IPS-NIHi7 (cell line): Measurements from ENCODE around the gene SH2D3A.
"Not testable (repeated sequence)": the region's sequence is repeated elsewhere in the genome, so short reads cannot be mapped to it uniquely, and the experiment has no call there.

Experiments used
- DNase-seq: peaks from one replicate; pipeline ENCODE4 v3.0.0; 2012; ENCODE audit warnings: mixed read lengths; ENCODE audit errors: extremely low spot score

SH2D3A gene

DNA sequence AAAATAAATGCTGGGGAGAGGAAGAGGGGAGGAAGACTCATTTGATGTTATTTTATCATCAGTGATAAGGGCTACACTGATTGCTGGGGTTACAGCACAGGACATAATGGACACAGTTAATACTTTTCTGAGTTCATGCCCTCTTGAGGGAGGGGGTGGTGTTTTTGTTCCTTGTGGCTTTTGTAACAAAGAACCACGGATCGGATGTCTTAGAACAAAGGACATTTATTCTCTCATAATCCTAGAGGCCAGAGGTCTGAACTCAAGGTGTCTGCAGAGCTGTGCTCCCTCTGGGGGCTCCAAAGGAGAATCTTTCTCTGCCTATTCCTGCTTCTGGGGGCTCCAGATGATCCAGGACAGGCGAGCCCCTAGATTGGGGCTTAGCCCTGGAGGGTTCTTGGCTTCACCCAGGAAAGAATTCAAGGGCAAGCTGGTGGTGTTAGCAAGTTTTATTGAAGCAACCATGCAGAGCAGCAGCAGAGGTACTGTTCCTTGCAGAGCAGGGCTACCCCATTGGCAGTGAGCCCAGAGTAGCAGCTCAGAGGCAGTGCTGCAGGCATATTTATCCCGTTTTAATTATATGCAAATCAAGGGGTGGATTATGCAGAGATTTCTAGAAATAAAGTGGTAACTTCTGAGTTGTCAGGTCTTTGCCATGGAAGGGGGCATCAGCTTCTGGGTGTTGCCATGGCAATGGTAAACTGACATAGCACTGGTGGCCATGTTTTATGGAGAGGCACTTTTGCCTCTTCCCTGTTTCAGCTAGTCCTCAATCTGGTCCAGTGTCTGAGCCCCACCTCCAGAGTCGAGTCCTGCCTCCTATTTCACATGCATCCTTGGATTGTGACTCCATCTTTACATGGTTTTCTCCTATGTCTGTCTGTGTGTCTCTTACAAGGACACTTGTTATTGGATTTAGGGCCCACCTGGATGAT lies 23.2 kb upstream of the SH2D3A start:
- no peak for DNase-seq

DNA sequence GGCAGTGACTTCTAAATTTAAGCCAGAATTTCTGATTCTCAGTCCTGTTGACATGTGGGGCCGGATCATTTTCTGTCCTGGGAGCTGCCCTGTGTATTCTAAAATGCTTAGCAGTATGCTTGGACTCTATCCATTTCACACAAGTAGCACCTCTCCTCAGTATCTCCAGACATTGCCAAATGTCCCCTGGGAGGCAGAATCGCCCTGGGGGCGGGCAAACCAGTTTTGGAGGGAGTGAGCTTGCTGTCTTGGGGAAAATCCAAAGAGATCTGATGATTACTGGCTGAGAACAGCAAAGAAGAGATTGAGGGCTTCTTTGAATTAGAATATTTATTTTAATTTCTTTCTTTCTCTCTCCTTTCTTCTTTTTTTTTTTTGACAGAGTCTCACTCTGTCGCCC lies 21.7 kb upstream of the SH2D3A start:
- no peak for DNase-seq

DNA sequence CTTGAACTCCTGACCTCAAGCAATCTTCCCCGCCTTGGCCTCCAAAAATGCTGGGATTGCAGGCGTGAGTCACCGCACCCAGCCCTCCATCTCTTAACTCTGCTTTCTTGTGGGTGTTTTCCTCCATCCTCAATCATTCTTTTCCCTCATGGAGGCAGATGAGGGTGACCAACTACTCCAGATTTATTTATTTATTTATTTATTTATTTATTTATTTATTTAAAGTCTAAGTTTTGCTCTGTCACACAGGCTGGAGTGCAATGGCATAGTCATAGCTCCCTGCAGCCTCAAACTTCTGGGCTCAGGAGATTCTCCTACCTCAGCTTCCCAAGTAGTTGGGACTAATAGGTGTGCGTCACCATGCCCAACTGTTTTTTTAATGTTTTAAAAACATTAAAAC lies 20.2 kb upstream of the SH2D3A start:
- DNase-seq = no peak

DNA sequence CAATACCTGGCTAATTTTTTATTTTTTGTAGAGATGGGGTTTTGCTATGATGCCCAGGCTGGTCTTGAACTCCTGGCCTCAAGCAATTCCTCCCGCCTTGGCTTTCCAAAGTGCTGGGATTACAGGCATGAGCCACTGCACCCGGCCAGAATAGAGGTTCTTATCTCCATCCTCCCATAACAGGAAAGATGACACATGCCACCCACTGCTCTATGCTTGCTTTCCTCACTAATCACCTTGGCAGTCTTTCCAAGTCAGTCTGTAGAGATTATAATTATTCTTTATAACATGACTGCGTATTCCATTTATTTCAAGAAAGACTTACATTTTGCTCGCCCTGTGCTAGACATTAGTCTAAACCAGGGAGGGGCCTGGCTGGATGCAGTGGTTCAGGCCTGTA lies 12.0 kb upstream of the SH2D3A start:
- no peak for DNase-seq

DNA sequence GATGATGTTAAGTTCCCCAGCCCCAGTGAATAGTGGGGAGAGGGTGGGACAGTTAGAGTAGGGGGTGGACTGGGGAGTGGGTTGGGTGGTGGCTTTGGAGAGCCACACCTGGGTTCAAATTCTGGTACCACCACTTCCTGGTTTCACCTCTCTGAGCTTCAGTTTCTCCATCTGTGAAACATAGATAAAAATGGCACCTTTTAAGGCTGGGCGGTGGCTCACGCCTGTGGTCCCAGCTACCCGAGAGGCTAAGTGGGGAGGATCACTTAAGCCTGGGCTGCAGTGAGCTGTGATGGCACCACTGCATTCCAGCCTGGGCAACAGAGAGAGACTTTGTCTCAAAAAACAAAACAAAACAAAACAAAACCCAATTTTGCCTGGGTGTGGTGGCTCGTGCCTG lies 11.2 kb upstream of the SH2D3A start:
- no peak for DNase-seq

DNA sequence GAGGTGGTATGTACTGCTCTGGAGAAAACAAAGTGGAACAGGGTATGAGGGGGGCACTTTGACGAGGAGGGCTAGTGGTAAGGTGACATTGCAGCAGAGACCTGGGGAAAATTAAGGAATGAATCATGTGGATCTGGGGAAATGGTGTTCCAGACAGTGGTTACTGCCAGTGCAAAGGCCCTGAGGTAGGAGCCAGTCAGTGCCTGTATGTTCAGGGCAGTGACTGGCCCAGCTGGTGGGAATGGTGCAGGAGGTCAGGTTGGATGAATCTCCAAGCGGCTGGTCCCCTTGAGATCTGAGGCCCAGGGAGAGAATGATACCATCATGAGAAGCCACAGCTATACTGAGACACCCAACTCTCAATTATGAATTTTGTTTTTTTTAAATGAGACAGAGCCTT lies 10.2 kb upstream of the SH2D3A start:
- no peak for DNase-seq

DNA sequence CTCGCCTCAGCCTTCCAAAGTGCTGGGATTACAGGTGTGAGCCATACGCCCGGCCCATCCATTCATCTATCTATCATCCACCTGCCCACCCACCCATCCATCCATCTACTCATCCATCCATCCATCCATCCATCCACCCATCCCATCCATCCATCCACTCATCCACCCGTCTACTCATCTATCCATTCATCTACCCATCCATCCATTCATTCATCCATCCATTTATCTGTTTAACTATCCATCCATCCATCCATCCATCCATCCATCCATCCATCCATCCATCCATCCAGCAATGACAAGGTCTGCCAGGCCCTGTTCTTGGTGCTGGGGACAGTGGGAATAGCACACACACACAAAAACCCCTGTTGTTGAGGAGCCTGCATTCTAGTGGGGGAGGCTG lies 9.8 kb upstream of the SH2D3A start:
- DNase-seq = no peak

DNA sequence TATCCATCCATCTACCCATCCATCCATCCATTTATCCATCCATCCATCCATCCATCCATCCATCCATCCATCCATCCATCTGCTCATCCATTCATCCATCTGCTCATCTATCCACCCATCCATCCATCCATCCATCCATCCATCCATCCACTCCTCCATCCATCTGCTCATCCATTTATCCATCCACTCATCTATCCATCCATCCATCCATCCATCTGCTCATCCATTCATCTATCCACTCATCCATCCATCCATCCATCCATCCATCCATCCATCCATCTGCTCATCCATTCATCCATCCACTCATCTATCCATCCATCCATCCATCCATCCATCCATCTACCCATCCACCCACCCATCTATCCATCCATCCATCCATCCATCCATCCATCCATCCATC lies 8.8 kb upstream of the SH2D3A start:
- DNase-seq = not testable (repeated sequence)

DNA sequence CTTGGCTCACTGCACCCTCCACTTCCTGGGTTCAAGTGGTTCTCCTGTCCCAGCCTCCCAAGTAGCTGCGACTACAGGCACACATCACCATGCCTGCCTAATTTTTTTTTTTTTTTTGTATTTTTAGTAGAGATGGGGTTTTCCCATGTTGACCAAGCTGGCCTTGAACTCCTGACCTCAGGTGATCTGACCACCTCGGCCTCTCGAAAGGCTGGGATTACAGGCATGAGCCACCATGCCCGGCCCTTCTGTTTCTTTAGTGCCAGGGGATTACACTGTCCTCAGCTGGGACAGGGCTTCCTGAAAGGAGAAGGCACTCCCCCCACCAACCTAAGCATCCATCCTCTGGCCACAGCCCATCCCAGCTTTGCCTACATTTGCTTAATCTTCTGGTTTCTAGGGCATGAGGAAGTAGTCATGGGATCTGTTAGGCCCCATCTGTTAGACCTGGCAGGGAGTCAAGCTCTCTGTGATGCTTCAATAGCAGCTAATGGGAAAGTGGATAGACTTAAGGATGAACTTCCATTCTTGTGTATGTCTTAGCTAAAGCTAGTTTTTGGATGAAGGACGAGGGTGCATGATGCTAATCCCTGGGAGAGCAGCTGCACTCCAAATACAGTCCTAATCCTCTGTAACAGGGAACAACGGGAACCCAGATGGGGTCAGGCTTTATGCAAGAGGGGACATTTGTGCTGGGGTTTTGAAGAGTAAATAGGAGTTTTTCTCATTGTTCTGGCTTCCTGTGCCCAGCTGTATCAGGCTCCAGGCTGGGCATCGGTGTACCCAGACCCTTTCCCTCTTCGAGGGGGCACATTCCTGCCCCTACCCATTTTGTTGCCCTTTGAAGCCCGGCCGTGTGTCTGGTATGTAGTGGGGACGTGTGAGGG lies 7.8 kb upstream of the SH2D3A start:
- DNase-seq = no peak

DNA sequence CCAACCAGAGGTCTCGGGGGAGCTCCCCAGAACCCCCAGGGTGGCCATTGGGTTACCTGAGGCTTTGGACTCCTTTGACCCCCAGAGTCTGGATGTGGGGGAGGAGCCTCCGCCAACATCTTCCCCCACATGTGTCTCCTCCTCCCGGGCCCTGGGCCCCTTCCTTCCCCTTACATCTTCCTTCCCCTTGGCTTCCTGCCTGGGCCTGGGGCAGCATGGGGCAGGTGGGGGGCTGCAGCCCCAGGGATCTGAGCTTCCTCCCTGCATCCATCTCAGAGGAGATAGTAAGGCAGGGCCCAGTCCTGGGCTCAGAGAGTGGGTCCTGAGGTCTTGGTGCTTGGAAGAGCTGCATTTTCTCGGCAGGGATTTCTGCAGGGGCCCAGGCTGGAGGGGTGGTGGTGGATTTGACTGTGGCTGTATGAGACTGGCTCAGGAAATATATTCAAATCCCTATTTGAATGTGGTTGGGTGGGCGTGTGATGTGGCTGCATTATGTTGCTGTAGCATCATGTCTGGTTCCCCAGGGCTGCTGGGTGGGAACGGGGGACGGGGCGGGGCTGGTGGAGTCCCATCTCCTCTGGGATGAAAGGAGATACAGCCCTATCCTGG lies 6.2 kb upstream of the SH2D3A start:
- DNase-seq = no peak

DNA sequence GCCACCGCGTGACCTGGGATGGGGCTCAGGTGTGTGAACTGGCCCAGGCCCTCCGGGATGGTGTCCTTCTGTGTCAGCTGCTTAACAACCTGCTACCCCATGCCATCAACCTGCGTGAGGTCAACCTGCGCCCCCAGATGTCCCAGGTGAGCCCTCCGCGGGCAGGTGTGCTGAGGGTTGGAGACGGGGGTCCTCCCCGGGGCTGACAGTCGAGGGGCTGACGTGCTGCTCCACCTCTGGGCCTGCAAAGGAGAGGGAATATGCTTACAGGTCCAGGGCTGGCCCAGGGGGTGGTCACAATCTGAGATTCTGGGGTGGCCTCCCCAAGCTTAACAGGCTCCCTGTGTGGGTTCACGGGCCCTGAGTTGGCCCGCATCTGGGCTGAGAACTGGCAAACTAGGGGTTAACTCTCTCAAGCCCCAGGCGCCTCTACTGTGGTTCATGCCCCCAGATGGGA lies 5.7 kb upstream of the SH2D3A start:
- DNase-seq = no peak

DNA sequence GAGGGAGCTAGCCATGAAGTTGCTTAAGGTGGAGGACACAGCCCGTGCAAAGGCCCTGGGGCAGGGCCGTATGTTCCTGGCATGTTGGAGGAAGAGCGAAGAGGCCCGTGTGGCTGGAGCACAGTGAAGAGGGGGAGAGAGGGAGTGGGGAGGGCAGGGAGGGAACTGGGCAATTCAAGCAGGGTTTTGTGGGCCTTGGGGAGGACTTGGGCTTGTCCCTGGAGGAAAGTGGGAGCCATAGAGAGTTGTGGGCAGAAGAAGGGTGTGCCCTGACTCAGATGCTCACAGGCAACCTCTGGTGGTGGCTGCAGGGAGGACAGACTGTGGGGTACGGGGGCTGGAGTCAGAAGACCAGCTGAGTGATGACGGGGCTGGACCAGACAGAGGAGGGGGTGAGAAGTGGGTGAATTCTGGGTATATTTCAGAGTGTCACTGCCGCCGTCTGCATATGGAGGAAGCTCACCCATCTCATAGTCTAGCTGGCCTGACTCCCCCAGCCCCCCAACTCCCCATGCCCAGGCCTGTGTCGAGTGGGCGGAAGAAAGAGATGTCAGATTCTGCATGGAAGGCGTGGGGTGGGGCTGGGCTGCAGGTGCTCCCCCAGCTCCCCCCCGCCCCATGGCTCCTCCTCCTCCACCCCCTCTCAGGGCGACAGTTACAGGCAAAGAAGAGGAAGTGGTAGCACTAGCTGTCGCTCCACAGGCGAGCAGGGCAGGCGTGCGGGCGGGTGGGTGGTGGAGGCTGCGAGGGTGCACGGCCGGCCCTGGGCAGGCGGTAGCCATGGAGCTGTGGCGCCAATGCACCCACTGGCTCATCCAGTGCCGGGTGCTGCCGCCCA lies 5.0 kb upstream of the SH2D3A start, which contains the start of gene VAV1:
TSS of gene VAV1 (plus strand) at position 681 of the 838 bp plus-strand sequence. CDS start at position 781, 100 bp downstream.
- peak; percentile 26 for DNase-seq

DNA sequence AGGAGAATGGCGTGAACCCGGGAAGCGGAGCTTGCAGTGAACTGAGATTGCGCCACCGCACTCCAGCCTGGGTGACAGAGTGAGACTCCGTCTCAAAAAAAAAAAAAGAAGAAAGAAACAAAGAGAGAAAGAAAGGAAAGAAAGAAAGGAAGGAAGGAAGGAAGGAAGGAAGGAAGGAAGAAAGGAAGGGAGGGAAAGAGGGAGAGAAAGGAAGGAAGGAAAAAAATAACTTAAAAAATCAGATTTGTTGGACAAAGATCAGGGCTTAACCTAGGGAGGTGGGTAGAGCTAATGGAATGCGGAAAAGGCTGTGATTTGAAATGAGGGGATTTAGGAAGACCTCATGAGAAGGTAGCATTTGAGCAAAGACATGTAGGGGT lies 4.4 kb upstream of the SH2D3A start:
- not testable (repeated sequence) for DNase-seq

DNA sequence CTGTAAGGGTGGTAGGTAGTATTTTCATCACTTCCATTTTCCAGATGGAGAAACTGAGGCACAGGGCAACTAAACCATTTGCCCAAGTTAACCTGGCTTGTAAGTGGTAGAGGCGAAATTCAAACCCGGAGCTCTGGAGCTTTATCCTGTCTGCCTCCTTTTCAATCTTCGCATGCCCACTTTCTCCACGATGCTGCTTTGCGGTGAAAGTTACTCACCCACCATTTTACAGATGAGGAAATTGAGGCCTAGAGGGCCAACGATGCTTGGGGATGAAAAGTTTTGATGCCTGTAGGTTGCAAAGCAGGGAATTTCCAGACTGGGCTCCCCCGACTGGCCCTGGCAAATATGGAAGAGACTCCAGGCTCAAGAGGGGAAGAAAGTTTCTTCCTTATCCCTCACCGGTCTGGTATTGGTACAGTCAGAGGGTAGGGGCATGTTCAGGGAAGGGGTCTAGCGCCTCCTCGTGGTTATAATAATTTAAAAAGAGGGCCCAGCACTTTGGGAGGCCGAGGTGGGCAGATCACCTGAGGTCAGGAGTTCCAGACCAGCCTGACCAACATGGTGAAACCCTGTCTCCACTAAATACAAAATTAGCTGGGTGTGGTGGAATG lies 1.9 kb upstream of the SH2D3A start:
- peak; percentile 72 for DNase-seq

DNA sequence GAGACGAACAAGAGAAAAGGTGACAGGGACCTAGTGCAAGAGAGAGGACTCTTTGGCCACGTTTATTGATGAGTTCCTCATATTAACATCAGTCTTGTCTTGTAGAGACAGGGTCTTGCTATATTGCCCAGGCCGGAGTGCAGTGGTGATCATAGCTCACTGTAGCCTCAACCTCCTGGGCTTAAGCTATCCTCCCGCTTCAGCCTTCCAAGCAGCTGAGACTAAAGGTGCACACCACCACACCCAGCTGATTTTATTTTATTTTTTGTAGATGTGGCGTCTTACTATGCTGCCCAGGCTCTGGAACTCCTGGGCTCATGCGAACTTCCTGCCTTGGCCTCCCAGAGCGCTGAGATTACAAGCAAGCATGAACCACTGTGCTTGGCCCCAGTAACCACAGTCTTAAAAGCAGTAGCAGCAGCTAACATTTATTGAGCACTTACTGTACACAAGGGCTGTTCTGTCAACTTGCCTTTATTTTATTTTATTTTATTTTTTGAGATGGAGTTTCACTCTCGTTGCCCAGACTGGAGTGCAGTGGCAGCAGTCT lies 1.1 kb upstream of the SH2D3A start:
- no peak for DNase-seq

DNA sequence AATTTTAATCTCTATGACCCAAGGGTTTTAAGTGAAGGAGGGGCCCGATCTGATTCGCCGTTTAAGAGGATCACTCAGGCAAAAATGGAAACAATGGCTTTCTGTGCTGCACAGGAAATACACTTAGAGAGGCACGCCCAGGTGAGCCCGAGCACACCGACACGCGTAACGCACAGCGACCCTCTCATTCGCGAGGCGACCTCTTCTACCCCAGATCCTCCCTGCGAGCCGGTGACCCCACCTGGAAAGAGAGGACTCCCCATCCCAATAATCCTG lies 216 bp downstream of the SH2D3A start:
- no peak for DNase-seq

DNA sequence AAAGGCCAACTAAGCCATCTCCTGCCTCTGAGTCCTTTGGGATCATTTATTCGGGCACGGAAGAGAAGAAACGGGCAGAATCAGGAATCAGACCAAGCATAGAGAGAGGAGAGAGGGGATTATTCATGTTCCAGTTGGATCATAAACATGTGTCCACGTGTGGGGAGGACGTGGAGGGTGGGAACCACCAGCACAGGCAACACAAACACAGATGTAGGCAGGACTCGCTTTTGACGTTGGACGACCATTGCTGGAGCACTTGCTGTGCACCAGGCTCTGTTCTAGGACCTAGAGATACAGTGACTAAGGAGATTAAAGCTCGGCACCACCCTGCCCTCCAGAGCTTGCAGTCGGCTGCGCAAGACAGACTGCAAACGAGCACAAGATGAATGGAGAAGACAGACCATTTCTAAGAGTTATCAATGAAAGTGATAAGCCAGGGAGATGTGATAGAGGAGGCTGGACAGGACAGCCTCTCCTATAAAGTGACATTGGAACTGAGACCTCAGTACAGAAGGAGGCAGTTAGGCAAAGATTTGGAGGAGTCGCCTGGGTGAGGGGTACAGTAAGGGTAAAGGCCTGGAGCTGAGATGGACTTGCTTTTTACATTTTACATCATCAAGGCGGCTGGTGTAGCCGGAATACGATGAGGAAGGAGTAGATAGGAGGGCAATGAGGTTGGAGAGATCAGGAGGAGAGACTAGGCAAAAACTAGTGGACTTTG lies 716 bp downstream of the SH2D3A start:
- no peak for DNase-seq

DNA sequence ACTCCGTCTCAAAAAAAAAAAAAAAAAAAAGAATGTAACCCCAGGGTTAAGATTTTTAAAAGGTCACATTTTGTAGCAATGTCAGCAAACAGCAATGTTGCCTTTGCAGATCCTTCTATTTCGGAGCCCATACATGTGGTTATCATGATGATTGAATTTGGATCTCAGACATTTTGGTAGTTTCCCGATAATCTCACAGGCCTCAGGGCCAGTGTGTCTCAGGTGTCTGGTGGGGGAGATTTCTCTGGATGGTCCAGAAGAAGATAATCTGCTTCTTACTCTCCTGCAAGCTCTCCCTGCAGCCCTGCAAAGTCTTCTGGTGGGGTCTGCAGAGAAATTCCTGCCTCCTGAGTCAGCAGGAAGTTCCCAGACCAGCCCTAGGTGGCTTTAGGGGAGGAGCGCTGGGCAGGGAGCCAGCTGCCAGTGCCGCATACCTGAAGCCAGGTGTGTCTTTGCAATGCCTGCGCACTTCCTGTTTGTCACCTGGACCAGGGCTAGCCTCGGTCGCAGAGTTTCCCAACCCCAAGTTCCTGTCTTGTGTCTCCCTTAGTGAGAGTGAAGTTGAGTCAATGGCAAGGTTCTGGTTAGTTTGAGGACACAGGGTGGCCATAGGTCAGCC lies 1.4 kb downstream of the SH2D3A start:
- peak; percentile 82 for DNase-seq

DNA sequence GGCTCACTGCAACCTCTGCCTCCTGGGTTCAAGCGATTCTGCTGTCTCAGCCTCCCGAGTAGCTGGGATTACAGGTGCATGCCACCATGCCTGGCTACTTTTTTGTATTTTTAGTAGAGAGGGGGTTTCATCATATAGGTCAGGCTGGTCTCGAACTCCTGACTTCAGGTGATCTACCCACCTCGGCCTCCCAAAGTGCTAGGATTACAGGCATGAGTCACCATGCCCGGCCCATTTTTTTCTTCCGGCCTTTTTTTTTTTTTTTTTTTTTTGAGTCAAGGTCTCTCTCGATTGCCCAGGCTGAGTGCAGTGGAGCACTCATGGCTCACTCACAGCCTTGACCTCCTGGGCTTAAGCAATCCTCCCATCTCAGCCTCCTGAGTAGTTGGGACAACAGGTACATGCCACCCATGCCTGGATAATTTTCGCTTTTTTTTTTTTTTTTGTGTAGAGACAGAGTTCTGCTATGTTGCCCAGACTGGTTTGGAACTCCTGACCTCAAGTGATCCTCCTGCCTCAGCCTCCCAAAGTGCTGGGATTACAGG lies 4.9 kb downstream of the SH2D3A start:
- DNase-seq = not testable (repeated sequence)
